HepG2 (cell line): ENCODE results near the gene SIGLEC7. TPM values are rescaled to one million over a fixed set of nuclear protein-coding genes. Genes with fewer than 3 reads are reported as not detected.

Source experiments
- ATAC-seq: fragments of 200-7000 bp; cut with Tn5 transposase; 3 replicates; pipeline ENCODE4 v1.9.1; 2020; ENCODE audit warnings: mild to moderate bottlenecking, moderate library complexity
- BruUV-seq: library from RNA; stranded (reverse); fragments of 400-500 nt; replicated peaks from 2 replicates; lab custom pipeline; 2021; lab: Mats Ljungman, UMichigan
- CTCF ChIA-PET: fragments of 300-600 bp; formaldehyde crosslinking; extraction: SDS; loops from one replicate; lab custom pipeline; 2021; ENCODE audit warnings: low total read pairs, inconsistent platforms, low intra/inter-chr PET ratio; lab: Yijun Ruan, JAX
- POLR2A ChIA-PET: fragments of 350-600 bp; sonication (Branson Sonifier 250); formaldehyde crosslinking; loops from one replicate; lab custom pipeline; 2020; ENCODE audit warnings: antibody characterized with exemption, inconsistent platforms; lab: Yijun Ruan, JAX
- DNase-seq: peaks from one replicate; pipeline ENCODE4 v3.0.0-alpha.2; 2015; ENCODE audit warnings: low spot score
- FAIRE-seq: peaks from 3 replicates; lab custom pipeline; 2011; peaks lifted over from hg19 to GRCh38; lab: Jason Lieb, UNC
- H2AFZ ChIP-seq: one replicate; pipeline ENCODE4 v1.6.1; 2011; ENCODE audit warnings: low read length, inconsistent platforms
- H3K27ac ChIP-seq: fragments of 300-600 bp; 3 replicates; pipeline ENCODE4 v1.8.0; 2011; ENCODE audit warnings: mixed run types, mild to moderate bottlenecking, mixed read lengths, low read length, inconsistent platforms; ENCODE audit not compliant: insufficient read depth; ENCODE audit errors: extremely low read length
- H3K27me3 ChIP-seq, 2 experiments: fragments of 200-600 bp in 1 of 2; 2 replicates in 1 of 2; 3 replicates in 1 of 2; pipeline versions ENCODE4 v1.6.0 to v1.8.0; 2011; ENCODE audit warnings: low read length in 2 of 2, mild to moderate bottlenecking in 2 of 2, moderate library complexity in 2 of 2, inconsistent platforms in 1 of 2; ENCODE audit not compliant: insufficient read depth in 2 of 2, control insufficient read depth in 1 of 2
- H3K36me3 ChIP-seq, 2 experiments: fragments of 200-600 bp in 1 of 2; replicated peaks in 1 of 2; 2 replicates in 1 of 2; 3 replicates in 1 of 2; pipeline versions ENCODE4 v1.5.1 to v1.8.0; 2011; ENCODE audit warnings: low read length in 2 of 2, inconsistent platforms in 1 of 2; ENCODE audit not compliant: insufficient read depth in 2 of 2, control insufficient read depth in 1 of 2
- H3K4me1 ChIP-seq: 2 replicates; pipeline ENCODE4 v1.5.1; 2012; ENCODE audit warnings: low read length, inconsistent platforms; ENCODE audit not compliant: insufficient read depth
- H3K4me2 ChIP-seq: 2 replicates; pipeline ENCODE4 v1.6.0; 2011; ENCODE audit warnings: low read depth, low read length, inconsistent platforms
- H3K4me3 ChIP-seq, 3 experiments: fragments of 200-600 bp in 1 of 3; sonication (generic), shearing (Covaris generic) in 1 of 3; replicated peaks in 1 of 3; 2 replicates each; pipeline ENCODE4 v1.5.1; 2011 to 2016; ENCODE audit warnings: low read length in 3 of 3, inconsistent platforms in 2 of 3, low read depth in 2 of 3, mild to moderate bottlenecking in 2 of 3, control low read depth in 1 of 3, mixed read lengths in 1 of 3; ENCODE audit not compliant: insufficient read depth in 1 of 3
- H3K79me2 ChIP-seq: one replicate; pipeline ENCODE4 v1.6.1; 2011; ENCODE audit warnings: low read length, inconsistent platforms; ENCODE audit not compliant: insufficient read depth
- H3K9ac ChIP-seq: 2 replicates; pipeline ENCODE4 v1.6.0; 2011; ENCODE audit warnings: mild to moderate bottlenecking, low read depth, low read length, inconsistent platforms; ENCODE audit not compliant: insufficient read depth
- H3K9me3 ChIP-seq: 2 replicates; pipeline ENCODE4 v1.5.1; 2012; ENCODE audit warnings: mild to moderate bottlenecking, low read length
- H4K20me1 ChIP-seq: 2 replicates; pipeline ENCODE4 v1.6.0; 2011; ENCODE audit warnings: inconsistent platforms, mild to moderate bottlenecking, low read length, moderate library complexity; ENCODE audit not compliant: insufficient read depth
- GMEB2 ChIP-seq: IDR thresholded peaks from 2 replicates; pipeline ENCODE4 v1.6.1; 2016; ENCODE audit warnings: missing biosample characterization, missing genetic modification reagents, low read depth
- MAFF ChIP-seq: IDR thresholded peaks from 2 replicates; pipeline ENCODE4 v1.6.1; 2011; ENCODE audit warnings: low read depth, low read length, improper control_type of control experiment
- MAFK ChIP-seq, 2 experiments: IDR thresholded peaks in 1 of 2; conservative IDR thresholded peaks in 1 of 2; 2 replicates each; pipeline ENCODE4 v1.6.1; 2011; ENCODE audit warnings: improper control_type of control experiment in 2 of 2, low read length in 2 of 2
- MNT ChIP-seq: fragments of 450-650 bp; IDR thresholded peaks from 2 replicates; pipeline ENCODE4 v1.6.1; 2016
- SMYD3 ChIP-seq: sonication (generic); formaldehyde crosslinking; IDR thresholded peaks from 2 replicates; pipeline ENCODE4 v1.8.1; 2023; ENCODE audit warnings: mild to moderate bottlenecking, missing genetic modification reagents
- ZNF274 ChIP-seq: sonication (generic); formaldehyde crosslinking; IDR thresholded peaks from 2 replicates; pipeline ENCODE4 v1.5.1; 2020; ENCODE audit warnings: mild to moderate bottlenecking, missing genetic modification reagents
- WGBS: methylation state at CpG from one replicate; pipeline ENCODE4 v1.1.6; 2017; ENCODE audit warnings: low lambda C conversion rate; 5-methylcytosine and 5-hydroxymethylcytosine counted together
- in situ Hi-C: cut with HindIII; loops from 2 replicates; pipeline ENCODE4 v1.10.0; 2017; ENCODE audit warnings: low pct_unique_long_range_greater_than_20kb; ENCODE audit not compliant: extremely low pct_ligation_motif_present
- intact Hi-C: fragments of 100-400 bp; cut with micrococcal nuclease; formaldehyde crosslinking; loops from one replicate; pipeline ENCODE4 v1.10.0; 2022; ENCODE audit not compliant: unreplicated experiment
- polyA plus RNA-seq, 8 experiments: library from polyadenylated mRNA; depleted of rRNA in 3 of 8; stranded (reverse) in 7 of 8; unstranded in 1 of 8; fragments of >200 nt; fragmentation: Illumina TruSeq in 4 of 8; extraction: Trizol in 4 of 8; gene quantifications; 2 replicates each; pipeline versions ENCODE4 v1.2.1 to v1.2.3, GENCODE V29; 2011 to 2016; ENCODE audit warnings: low read depth in 4 of 8, missing spikeins in 1 of 8, mixed read lengths in 1 of 8; ENCODE audit not compliant: insufficient read depth in 1 of 8
- total RNA-seq, 5 experiments: library from RNA; depleted of rRNA; stranded (reverse); fragments of >200 nt; fragmentation: Illumina TruSeq; extraction: Trizol; gene quantifications; 2 replicates each; pipeline ENCODE4 v1.2.3, GENCODE V29; 2016; ENCODE audit warnings: low read depth in 1 of 5

The SIGLEC7 gene
- total and polyA plus RNA-seq, 2 of the 13 experiments (the other 11 are each of a cell fraction or from before 2014, with no cell fraction given): not detected

GRCh38 chr19:51135004-51135403 lies 7.1 kb upstream of the SIGLEC7 start (continued):
- no peak for TF ChIP-seq GMEB2
- TF ChIP-seq SMYD3 (CRISPR knock-in tag): no peak

GRCh38 chr19:51135986-51136762 lies 5.9 kb upstream of the SIGLEC7 start:
- Histone ChIP-seq H3K4me2 (no peak overlapping the region), H3K79me2 (no peaks in the 10 kb centered on the region), H3K27ac (no peak overlapping the region), H4K20me1 (no peaks in the 10 kb centered on the region), H3K36me3 (no peaks in the 10 kb centered on the region), H3K27me3 (peaks cover 2 to 44% of the 10 kb centered on the region in 2 experiments; a peak in 3 of 5 replicates), H2AFZ (no peak overlapping the region)
- no peak for DNase-seq
- no peak for ATAC-seq
- POLR2A ChIA-PET: no interaction called here
- no TSS peak for BruUV-seq
- under 1% methylated on average over 6 of the region's 8 CpGs for WGBS
- TF ChIP-seq MAFK (conservative IDR thresholded peaks at IDR 0.05 in 1 of 2, IDR thresholded peaks at IDR 0.05 in 1 of 2; ENCODE audit: low read length in 2 of 2) (peak; percentile 40 to 47; a peak in 2 of 4 replicates), ZNF274 (CRISPR knock-in tag) (no peak), MNT (peak; percentile 42), MAFF (peak; percentile 29; the same call in 1 of the 2 replicates)
- TF ChIP-seq, all 625 proteins: peak for 3
- no peak overlapping the region for H3K4me3 ChIP-seq
- no peak overlapping the region for H3K9ac ChIP-seq
- intact Hi-C loops (no loop called here), in situ Hi-C loops (no loop called here)
- CTCF ChIA-PET: no interaction called here
- no peaks in the 10 kb centered on the region for H3K9me3 ChIP-seq
- FAIRE-seq: no peak
- H3K4me1 ChIP-seq: no peaks in the 10 kb centered on the region
